ENCODE data around the gene BTAF1.

BTAF1 gene

DNA sequence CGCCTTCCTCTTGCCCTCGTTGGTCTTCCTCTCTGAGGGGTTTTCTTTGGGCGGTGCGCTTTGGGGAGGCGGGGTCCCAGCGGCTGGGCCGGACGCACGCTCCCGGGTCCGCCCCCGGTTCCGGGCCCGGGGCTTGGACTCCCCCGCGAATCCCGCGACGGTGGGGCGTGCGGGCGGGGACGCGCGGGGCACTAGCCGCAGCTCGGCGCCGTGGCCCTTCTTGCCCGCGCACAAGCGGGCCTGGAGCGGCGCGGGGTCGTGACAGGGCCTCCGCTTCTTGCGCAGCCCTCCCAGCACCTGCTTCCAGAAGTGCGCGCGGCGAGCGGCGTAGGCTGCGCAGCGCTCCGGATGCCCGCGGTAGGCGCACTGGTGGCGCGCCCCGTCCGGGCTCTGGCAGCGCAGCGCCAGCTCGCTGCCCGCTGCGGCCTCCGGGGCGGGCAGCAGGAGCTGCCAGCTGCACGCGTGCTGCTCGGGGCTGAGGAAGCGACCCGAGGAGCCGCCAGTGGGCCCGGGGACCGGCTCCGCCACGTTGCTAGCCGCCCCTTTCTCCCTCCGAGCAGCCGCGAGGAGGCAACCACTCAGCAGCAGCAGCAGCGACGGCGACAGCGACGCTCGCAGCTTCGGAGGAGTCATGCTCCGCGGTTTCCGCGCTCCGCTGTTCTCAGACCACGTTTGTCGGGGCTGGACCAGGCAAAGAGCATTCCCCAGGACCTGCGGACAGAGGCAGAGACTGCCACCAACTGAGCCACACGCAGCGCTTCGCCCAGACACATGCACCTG is 15.0 kb upstream of the BTAF1 start:
- peak; percentile 81 for DNase-seq

DNA sequence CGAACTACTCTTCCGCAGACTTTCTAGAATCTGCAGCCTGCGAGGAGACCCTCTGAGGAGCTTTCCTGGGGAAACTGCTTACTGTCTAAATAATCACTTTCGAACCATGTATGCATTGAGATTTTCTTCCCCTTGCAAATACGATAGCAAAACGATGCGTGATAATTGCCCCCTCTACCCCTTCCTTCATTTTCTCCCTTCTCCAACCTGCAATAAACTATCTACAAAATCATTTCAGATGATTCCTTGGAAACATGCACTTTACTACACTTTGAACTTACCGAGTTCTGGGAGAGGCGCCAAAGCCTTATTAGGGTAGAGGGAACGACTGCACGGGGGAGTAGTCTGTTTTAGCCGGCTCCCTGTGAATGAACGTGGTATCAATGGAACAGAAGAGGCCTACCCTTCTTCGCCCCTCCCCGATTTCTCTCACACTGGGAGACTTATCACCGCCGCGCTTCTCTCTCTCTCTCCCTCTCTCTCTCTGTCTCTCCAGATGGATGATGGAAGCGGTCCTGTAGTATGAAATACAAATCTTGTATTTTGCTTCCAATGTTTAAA is 14.4 kb upstream of the BTAF1 start, which contains the start of gene FGFBP3:
Gene FGFBP3 (minus strand): TSS at position 370 of the 561 bp plus-strand sequence. CDS start 517 bp downstream, outside the sequence.
- peak; percentile 22 for DNase-seq

DNA sequence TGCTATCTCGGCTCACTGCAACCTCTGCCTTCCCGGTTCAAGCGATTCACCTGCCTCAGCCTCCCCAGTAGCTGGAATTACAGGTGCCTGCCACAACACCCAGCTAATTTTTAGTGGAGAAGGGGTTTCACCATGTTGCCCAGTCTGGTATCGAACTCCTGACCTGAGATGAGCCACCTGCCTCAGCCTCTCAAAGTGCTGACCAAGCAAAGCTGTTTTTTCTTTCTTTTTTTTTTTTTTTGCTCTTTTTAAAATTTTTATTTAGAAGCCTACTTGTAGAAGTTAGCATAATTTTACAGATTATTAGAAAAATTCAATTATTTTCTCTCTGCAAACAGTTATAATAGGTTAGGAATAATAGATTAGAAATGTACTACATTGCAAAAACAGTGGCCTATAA is 13.1 kb upstream of the BTAF1 start:
- DNase-seq, result no peak

DNA sequence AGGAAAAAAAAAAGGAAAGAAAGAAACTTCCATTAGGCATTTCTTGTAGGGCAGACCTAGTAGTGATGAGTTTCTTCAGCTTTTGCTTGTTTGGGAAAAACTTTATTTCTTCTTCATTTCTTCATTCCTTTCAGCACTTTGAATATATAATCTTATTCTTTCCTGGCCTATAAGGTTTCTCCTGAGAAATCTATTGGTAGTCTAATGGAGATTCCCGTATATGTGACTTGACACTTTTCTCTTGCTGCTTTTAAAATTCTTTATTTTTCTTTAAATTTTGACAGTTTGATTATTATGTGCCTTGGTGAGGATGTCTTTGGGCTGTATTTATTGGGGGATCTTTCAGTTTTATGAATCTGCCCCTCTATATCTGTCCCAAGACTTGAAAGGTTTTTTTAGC is 3.9 kb upstream of the BTAF1 start:
- DNase-seq, result no peak

DNA sequence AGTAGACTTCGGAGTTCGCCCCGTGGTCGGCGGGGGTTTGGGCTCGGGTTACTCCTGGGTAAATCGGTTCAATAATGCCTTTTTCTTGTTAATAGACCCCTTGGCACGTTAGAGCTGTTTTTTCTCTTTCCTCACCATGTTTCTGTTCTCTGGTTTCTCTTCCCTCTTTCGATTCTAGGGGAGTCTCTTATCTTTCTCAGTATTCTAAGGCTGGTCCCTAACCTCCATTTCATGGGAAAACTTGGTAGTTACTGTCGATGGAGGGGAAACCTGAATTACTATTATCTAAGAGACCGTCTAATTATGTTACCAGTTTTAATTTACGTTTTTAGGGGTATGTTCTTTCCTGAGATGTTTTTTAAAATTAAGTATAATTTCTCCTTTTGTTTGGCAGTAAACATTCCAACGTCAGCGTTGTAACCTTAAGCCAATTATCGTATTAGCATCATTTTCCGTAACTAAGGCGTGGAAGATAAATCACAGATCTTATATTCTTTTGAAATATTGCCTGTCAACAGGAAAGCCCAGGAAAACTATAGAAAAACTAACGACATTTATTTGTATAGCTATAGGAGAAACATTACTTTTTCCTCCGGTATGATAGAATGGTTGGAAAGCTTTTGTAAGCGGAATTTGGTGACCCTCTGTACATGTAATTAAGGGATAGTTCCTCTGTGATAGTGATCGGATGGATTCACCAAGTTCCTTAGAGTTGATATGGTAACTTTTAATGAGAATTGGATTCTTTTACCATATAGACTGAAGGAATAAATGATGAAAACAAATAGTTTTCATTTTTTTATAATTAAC is 847 bp downstream of the BTAF1 start:
- DNase-seq, result peak; percentile 56

DNA sequence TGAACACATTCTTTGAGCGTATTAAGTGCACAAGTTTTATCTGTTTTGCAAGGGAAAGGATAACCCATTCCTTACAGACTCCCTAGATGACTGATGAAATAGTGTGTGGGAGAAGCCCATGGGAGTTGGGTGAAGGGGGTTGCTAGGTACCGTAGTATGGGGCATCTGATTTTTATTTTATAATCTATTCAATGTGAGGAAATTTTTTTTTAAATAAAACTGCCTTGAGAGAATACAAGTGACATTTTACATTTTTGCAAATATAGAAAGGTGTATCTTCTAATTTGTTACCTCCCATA is 1.4 kb downstream of the BTAF1 start:
- DNase-seq, result no peak

DNA sequence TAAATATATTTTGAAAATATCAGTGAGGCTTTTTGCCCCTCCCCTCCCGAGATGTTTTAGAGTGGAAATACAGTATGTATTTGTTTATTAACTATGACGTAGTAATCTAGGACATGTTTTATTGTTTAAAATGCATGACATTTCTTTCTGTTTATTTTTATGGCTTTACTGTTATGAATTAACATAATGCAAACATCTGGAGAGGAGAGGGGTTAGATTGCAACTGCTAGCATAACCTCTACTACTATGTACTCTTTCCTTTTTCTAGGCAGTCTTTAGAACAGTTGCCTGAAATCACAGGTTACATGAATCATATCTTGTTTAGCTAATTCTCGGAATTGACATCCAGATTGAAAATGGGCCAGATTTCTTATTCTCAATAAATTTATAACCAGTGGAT is 7.4 kb downstream of the BTAF1 start:
- no peak for DNase-seq

DNA sequence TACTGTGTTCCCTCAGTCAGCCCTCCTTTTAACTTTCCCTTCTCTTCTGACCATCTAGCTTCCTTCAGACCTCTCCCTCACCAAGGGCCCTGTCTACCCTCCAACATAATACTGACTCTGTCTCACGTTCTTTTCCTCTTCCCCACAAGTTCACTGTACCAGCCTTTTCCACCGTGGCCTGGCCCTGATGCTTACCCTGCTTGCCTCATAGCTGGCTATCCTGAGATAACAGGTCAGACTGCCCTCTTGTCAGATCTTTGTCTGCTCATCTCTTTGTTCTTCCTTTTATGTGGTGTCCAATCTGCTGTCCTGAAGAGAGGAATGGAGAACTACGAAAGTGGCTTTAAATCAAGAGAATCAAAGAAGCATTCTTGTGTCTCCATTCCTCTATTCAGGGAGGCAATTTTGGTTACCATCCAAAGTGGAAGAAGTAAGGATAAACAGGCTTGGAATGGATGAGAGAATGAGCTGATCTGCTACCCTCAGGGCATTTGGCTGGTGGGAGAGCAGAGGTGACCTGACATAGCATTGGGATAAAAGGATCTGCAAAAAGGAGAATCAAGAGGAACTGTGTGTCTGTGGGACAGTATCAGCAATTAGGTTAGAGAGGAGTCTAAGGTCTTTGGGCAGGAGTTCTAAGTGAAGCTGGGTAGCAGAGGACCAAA is 8.1 kb downstream of the BTAF1 start:
- no peak for DNase-seq

DNA sequence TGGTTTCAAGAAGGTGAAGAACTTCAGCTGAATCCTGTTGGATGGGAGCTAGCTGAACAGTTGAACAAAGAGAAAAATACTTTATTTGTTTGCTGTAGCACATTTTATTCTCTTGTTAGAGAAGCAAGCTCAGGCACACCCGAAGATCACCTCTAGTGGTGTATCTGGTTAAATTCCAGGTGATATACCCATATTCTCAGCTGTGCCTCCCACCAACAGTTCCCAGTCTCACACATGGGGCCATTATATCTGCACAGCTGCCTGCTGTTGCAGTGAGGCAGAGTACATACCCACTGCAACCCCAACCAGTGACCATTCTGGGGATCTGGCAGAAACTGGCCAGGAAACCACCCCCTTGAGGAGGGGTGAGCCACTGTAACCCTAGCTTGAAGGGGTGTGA is 9.2 kb downstream of the BTAF1 start:
- no peak for DNase-seq

DNA sequence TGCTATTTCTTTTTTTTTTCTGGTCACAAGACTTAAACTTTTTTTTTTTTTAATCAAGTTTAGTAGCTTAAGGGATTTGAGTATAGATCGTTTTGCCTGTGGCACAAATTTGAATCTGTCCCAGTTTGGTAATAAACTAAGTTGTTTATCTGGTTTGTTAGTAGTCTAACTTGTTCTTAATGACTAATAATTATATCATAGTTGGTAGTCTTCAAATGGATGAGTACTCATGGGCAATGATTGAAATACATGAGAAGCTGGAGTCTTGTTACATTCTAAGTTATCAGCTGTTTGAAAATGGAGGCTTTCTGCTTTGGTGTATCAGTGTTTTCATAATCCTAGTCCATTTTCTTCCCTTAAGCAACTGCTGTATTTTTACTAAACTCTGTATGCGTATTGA is 12.3 kb downstream of the BTAF1 start:
- no peak for DNase-seq

DNA sequence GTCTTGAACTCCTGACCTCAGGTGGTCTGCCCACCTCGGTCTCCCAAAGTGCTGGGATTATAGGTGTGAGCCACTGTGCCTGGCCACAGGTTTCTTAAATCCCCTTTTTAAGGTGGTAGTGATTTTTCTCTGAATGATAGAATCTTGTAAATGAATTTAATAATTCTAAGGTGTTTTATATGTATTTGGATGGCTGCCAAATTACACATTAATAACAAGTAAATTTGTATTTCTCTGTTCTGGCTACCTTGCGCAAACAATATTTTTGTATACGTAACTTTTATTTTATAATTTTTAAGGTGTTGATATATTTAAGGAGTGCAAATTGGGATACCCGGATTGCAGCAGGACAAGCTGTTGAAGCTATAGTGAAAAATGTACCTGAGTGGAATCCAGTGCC is 16.1 kb downstream of the BTAF1 start:
- no peak for DNase-seq

DNA sequence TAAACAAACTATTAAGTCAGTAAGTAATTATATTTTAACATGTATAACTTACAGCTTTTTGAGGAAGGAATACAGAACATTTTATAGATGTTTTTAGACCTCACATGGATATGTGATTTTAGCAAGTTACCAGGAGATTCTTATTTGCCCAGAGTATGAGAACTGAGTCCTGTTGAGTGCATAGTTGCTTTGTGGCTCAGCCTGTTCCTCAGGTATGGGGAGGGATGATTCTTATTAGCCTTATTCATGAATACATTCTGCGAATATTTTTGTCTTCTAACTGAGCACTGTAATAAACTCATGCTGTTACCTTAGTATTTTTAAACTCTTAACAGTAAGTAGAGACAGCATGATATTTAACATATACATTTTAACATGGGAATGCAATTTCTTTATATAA is 17.9 kb downstream of the BTAF1 start:
- DNase-seq, result no peak

DNA sequence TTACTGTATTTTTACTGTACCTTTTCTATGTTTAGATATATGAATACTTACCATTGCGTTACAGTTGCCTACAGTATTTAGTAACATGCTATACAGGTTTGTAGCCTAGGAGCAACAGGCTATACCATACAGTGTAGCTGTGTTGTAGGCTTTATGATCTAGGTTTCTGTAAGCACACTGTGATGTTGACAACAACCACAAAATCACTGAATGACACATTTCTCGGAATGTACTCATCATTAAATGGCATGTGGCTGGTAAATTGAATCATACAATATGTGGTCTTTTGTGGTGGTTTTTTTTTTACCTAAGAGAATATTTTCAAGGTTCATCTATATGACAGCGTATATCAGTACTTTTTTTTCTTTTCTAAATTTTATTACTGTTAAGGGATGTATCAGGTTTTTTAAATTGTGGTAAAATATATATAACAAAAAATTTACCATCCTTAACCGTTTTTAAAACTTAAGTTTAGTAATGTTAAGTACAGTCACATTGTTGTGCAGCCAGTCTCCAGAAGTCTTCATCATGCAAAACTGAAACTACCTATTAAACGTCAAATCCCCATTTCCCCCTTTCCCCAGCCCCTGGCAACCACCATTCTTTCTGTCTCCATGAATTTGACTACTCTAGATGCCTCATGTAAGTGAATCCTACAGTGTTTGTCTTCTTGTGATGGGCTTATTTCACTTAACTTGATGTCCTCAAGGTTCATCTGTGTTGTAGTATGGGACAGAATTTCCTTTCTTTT is 21.5 kb downstream of the BTAF1 start:
- no peak for DNase-seq

DNA sequence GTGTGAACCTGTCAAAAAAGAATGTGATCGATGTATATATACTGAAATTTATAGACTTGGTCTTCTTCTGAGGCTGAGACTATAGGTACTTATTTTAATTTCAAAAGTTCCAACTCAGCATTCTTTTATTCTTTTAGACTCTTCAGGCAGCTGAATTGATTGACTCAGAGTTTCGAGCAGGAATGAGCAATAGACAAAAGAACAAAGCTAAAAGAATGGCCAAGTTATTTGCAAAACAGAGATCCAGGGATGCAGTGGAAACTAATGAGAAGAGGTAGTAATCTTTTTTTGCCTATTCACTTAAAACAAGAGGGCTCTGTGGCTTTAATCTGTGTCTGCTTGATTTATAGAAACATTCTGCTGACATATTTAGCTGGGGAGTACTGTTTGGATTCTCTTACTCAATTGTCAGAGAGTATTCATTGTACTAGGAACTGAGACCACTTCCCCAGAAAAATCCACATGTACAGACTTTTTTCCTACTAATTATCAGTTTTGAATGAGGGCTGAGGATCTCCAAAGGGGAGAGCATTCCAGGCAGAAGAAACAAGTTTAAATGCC is 30.1 kb downstream of the BTAF1 start:
- DNase-seq, result peak; percentile 42

DNA sequence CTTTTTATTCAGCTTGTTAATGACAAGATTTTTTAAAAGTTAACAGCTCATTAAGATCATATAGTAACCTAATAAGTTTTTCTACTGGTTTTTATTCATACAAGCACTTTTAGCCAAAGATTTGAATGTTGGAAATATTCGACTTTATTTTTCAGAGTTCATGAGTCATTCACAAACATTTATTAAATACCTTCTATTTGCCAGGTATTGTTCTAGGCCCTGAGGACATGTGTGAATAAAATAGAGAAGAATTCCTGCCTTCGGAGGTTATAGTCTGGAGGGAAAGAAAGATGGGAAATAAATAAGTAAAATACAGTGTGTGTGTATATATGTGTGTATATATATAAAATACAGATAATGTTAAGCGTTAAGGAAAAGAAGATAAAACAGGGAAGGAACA is 31.5 kb downstream of the BTAF1 start:
- DNase-seq, result no peak

DNA sequence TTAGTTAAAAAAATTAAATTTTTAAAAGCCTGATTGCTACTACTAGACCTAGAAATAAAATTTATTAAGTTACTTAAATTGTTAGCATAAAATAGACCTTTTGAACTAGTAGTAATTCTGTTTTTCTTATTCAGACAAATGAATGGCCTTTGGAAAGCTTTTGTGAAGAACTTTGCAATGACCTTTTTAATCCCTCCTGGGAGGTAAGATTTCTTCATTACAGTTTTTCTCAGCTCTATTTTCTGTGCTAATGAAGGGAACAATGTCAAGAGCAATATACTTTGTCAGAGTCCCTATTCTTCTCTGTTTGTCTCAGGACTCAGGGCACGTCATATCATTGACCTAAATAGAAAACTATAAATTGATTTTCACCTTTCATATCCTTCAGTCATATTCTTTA is 33.5 kb downstream of the BTAF1 start:
- no peak for DNase-seq

DNA sequence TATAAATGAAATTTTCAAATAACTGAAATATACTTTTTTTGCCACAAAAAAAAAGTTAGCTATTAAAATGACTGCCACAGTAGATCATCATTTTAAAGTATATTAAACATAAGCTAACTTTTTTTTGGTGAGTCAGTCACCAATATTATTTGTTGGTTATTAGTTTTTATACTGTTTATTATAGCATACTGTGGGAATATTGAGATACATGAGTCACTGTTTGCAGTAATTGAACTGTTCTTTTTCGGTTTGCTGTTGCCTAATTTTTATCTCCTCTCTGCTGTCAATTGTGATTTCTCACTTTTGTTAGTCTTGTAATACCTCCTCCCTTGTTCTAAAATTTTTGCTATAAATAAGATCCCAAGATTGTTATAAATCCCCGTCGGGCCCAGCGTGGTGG is 45.7 kb downstream of the BTAF1 start:
- no peak for DNase-seq

DNA sequence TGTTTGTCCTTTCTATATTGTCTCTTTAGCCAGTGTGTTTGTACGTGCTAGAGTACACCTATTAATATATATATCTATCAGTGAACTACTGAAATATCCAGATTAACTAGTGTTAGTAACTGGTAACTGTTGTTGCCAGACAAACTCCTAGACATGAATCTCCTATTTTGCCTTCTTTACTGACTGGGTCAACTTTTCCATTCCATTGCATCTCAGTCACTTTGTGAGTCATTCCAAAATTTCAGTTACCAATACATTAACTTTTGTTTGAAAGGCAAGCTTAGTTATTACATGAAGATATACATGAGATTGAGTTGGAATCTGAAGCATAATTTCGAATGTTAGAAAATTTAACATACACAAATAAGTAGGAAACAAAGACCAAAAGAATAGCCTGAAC is 51.4 kb downstream of the BTAF1 start:
- no peak for DNase-seq

DNA sequence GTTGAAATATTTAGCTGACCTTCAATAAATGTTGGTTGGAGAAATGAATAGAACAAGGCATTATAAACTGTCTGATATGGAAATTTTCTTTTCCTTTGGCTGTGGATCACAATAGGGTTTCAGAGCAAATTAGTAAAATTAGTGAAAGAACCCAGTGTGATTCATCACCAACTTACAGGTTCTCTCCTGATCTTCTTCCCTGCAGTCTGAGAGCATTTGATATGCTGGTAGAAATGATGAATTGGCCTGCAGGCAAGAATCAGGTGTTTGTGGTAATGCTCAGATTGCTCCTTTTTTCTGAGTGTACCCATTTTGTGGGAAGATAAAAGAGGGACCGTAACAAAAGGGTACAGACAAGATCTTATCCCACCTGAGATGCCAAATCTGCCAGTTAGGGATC is 51.9 kb downstream of the BTAF1 start:
- DNase-seq, result no peak

DNA sequence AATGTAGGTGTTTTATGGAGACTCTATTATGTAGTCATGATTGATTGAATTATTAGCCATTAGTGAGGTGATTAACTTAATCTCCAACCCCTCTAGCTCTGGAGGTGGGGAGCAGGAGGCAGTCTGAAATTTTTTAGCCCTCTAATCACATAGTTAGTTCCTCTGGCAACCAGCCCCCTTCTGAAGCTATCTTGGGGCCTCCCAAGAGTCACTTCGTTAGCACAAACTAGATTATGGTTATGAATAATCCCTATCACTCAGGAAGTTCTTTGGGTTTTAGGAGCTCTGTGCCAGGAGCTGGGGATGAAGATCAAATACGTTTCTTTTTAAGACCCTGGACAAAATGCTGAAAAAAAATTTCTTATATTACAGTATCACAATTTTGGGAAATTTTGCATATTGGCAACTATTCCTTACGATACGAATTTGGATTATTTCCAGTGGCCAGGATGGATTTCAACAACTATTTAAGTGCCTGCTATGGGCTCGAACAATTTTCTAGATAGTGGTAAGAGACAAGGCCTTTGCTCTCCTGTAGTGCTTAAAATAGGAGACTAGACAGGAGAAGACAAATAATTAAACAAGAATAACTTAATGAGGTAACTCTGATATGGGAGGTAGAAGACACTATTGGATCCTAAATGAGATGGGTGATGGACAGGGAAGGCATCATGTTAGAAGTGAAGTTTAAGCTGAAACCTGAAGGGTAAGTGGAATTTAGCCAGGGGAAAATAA is 52.9 kb downstream of the BTAF1 start:
- no peak for DNase-seq

DNA sequence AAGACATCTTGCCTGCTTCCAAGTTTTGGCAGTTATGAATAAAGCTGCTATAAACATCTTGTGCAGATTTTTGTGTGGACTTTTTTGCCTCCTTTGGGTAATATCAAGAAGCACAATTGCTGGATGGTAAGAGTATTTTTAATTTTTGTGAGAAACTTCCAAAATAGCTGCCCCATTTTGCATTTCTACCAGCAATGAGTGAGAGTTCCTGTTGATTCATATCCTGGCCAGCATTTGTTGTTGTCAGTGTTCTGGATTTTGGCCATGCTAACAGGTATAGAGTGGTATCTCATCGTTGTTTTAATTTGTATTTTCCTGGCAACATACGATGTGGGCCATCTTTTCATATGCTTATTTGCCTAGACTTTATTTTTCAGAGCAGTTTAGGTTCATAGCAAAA is 53.9 kb downstream of the BTAF1 start:
- no peak for DNase-seq

DNA sequence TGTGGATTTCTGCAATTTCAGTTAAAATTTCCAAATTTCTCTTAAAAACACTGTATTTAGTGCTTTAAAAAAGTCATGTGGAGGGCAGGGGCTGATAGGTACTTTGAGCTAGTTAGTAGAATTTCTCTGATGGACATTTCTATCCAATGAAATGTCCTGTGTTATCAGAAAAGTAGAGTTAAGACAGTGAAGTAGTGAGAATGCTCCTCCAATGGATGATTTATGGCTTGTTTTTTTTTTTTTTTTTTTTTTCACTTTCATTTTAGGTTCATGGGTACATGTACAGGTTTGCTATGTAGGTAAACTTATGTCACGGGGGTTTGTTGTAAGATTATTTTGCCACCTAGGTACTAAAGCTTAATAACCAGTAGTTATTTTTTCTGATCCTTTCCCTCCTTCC is 55.0 kb downstream of the BTAF1 start:
- no peak for DNase-seq
